NT2/D1 (cell line): ENCODE data around the gene DOCK9.

Experiments
- SUZ12 ChIP-seq: IDR thresholded peaks from 2 replicates; pipeline ENCODE4 v1.6.1; 2011; ENCODE audit not compliant: insufficient read length, insufficient read depth; ENCODE audit errors: extremely low read depth
- YY1 ChIP-seq: IDR thresholded peaks from 2 replicates; pipeline ENCODE4 v1.6.1; 2011; ENCODE audit not compliant: insufficient read length, insufficient read depth
- ZNF274 ChIP-seq: IDR thresholded peaks from 2 replicates; pipeline ENCODE4 v1.6.1; 2011; ENCODE audit warnings: mild to moderate bottlenecking, low read depth, low read length

- no peak for TF ChIP-seq ZNF274
- no peak for TF ChIP-seq YY1
- TF ChIP-seq SUZ12 = no peak
Observed at GRCh38 chr13:98979012-98979660, 1.3 kb upstream of the DOCK9 start.
